Measurements from ENCODE around the gene NHLH1.

DNA sequence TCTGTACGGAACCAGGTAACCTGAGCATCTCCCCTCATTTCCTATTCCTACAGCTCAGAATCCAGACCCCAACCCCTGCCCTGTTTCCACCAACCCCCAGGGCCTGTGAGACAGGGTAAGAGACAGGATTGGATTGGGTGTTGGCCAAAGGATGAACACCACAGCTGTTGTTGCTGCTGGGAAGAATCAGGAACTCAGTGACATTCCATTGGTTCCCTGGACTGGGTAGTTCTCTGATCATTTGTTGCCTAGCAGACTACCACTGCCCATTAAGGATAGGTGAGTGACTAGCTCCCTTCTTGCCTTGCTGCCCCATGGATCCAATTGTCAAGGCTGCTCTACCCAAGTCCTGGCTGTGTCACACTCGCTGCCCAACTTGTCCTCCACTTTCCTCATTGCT lies 13.6 kb upstream of the NHLH1 start:
- TF ChIP-seq, protein P1, sequence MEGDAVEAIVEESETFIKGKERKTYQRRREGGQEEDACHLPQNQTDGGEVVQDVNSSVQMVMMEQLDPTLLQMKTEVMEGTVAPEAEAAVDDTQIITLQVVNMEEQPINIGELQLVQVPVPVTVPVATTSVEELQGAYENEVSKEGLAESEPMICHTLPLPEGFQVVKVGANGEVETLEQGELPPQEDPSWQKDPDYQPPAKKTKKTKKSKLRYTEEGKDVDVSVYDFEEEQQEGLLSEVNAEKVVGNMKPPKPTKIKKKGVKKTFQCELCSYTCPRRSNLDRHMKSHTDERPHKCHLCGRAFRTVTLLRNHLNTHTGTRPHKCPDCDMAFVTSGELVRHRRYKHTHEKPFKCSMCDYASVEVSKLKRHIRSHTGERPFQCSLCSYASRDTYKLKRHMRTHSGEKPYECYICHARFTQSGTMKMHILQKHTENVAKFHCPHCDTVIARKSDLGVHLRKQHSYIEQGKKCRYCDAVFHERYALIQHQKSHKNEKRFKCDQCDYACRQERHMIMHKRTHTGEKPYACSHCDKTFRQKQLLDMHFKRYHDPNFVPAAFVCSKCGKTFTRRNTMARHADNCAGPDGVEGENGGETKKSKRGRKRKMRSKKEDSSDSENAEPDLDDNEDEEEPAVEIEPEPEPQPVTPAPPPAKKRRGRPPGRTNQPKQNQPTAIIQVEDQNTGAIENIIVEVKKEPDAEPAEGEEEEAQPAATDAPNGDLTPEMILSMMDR (IDR thresholded peaks at IDR 0.05; ENCODE audit: low read depth, low read length) = no peak
- TF ChIP-seq, protein P2, sequence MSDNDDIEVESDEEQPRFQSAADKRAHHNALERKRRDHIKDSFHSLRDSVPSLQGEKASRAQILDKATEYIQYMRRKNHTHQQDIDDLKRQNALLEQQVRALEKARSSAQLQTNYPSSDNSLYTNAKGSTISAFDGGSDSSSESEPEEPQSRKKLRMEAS (IDR thresholded peaks at IDR 0.05; ENCODE audit: low read depth, low read length) = no peak
- no peak for TF ChIP-seq MYC (IDR thresholded peaks at IDR 0.05; ENCODE audit: low read depth, low read length)
